22Rv1 (cell line): Measurements from ENCODE around the gene COL23A1.

ENCODE experiments used
- H3K27ac ChIP-seq: fragments of 450-650 bp; 2 replicates; pipeline ENCODE4 v1.5.1; 2017
- ZFX ChIP-seq: fragments of 450-650 bp; IDR thresholded peaks from 2 replicates; pipeline ENCODE4 v1.6.1; 2017; ENCODE audit warnings: antibody characterized with exemption, borderline replicate concordance
- TF ChIP-seq, protein P1 (sequence below): fragments of 450-650 bp; IDR thresholded peaks from 2 replicates; pipeline ENCODE4 v1.5.1; 2017; ENCODE audit warnings: mild to moderate bottlenecking

COL23A1 gene

DNA sequence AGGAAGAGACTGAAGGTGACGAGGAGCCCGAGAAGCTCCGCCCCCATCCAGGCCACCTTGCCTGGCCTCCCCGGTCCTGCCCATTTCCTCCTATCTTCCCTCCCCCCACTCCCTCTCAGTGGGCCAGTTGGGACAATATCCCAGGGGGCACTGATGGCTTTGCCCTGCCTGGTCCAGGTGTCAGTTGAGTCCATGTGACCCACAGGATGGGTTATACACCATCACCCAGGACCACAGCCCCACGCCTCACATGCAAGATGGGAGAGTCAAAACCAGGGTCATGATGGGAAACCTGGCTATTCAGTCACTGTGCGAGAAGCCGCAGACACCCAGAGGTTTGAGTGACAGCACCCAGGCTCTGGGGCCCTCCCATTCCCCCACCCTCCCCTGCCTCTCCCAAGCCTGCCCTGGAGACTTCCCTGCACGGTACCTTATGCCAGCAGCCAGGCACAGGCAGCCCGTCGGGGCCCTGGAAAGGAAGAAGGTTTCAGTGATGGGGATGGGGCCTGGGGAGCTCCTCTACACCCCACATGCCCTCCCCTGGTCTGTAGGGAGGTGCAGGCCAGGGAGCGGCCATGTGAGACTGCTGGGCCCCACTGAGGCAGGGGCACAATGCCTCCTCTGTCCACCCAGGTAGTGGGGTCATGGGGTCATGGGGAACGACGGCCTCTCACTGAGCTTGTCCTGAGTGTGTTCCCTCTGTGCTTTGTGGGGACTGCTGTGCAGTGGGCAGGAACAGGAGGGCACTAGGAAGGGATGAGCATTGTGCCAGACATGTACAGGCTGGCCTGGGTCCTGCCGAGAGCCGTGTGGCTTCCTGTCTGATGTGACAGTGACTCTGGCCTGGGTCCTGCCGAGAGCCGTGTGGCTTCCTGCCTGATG is 351.2 kb downstream of the COL23A1 start:
- no peak overlapping the region for H3K27ac ChIP-seq

DNA sequence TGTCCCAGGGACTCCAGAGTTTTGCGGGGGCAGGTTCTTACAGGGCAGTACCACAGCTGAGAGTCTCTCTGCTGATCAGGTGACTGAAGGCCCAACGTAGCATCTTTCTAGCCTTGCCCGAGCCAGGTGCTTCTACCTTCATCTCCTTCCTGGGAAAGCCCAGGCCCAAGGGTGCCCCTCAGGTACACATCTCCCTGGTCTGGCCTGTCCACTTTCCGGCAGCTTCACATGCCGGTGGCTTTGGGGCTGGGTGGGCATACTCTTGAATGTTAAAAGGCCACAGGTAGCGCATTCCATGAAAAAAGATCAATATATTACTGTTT is 351.9 kb downstream of the COL23A1 start:
- no peak overlapping the region for H3K27ac ChIP-seq
- TF ChIP-seq, protein P1, sequence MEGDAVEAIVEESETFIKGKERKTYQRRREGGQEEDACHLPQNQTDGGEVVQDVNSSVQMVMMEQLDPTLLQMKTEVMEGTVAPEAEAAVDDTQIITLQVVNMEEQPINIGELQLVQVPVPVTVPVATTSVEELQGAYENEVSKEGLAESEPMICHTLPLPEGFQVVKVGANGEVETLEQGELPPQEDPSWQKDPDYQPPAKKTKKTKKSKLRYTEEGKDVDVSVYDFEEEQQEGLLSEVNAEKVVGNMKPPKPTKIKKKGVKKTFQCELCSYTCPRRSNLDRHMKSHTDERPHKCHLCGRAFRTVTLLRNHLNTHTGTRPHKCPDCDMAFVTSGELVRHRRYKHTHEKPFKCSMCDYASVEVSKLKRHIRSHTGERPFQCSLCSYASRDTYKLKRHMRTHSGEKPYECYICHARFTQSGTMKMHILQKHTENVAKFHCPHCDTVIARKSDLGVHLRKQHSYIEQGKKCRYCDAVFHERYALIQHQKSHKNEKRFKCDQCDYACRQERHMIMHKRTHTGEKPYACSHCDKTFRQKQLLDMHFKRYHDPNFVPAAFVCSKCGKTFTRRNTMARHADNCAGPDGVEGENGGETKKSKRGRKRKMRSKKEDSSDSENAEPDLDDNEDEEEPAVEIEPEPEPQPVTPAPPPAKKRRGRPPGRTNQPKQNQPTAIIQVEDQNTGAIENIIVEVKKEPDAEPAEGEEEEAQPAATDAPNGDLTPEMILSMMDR: no peak
- no peak for TF ChIP-seq ZFX

More for the DNA sequence above, 351.2 kb downstream of the COL23A1 start:
- TF ChIP-seq, protein P1: no peak
- no peak for TF ChIP-seq ZFX

DNA sequence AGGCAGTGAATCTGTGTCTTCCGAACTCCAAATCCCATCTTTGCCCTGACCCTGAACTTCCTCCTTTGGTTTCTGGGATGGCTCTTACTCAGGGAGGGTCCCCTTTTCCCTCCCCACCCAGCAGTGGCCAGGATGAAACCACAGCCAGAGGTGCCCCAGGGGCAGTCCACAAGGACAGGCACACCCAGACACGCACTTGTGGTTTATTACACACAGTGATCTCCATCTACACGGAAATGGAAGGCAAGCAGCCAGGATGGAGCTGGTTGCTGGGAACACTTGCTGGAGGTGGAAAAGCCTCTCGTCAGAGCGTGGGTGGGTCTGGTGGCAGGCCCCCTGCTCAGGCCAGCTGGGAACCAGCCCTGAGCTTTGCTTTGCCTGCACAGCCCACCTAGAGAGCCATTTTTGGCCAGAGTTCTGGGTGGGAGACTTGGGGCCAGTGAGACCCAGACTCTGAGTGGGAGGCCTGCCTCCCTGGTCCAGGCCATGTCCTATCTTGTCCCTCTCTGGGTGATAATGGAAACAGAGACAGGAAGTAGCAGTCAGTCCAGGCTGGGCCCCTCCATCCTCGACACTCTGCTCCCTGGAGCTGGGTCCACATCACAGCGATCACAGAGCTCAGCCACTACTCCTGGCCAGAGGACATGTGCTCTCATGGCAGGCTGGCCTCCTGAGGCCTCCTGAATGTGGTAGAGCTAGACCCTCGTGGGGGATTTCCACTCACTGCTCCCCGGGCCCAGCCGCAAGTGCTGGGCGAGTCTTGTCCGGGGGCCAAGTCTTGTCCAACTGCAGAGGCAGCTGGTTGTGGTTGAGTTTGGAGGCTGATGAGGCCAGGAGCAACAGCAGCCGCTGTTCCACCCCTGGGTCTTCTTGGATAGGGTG is 352.5 kb downstream of the COL23A1 start:
- TF ChIP-seq, protein P1: no peak
- no peak for TF ChIP-seq ZFX
- no peak overlapping the region for H3K27ac ChIP-seq

DNA sequence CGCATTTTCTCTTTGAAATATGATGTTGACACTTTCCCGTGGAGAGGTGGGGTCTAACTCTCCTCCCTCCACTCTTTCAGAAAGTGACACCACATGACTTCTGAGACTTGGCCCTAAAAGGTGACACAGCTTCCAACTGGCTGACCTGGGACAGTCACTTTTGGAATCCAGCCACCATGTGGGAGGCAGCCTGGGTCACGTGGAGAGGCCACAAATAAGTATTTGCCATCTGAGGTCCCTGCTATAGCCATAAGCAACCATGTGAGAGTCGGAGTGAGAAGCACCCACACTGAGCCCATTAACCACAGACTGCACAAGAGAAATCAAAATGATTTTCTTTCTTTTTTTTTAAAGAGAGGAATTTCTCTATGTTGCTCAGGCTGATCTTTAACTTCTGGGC is 353.5 kb downstream of the COL23A1 start:
- no peak for TF ChIP-seq ZFX
- TF ChIP-seq, protein P1: no peak
- no peak overlapping the region for H3K27ac ChIP-seq

DNA sequence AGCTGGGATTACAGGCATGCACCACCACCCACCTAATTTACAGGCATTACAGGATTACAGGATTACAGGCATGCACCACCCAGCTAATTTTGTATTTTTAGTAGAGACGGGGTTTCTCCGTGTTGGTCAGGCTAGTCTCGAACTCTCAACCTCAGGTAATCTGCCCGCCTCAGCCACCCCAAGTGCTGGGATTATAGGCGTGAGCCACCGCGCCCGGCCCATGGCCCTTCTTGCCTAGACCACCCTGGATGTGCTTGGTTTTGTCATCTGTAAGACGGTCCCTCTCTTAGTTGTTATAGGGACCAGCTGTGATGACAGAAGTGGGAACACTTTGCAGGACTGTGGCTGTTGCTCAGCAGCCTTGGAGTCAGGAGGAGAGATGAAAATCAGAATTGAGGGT is 354.1 kb downstream of the COL23A1 start:
- no peak for TF ChIP-seq ZFX
- TF ChIP-seq, protein P1: no peak
- H3K27ac ChIP-seq: no peak overlapping the region

DNA sequence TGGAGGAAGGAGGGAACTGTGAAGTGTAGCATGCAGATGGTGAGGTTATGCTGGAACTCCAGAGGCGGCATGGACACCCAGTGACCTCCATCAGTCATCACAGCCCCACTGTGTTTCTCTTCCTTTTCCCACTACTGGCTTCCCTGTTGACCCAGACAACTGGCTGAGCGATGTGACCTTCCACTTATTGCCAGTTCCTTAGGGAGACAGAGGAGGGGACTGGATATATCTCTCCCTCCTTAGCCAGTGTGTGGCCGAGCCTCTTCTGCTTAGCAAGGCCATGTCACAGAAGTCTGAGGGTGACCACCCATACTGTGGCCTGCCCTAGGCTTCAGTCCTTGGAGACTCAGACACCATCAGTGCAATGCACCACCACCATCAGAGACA is 354.6 kb downstream of the COL23A1 start:
- H3K27ac ChIP-seq: no peak overlapping the region
- no peak for TF ChIP-seq ZFX
- TF ChIP-seq, protein P1: no peak
